ENCODE data around the gene TTLL5.

GRCh38 chr14:75848167-75848913 lies 187.3 kb downstream of the TTLL5 start:
- no peak for TF ChIP-seq CTCF (conservative IDR thresholded peaks at IDR 0.05 in 1 of 2, IDR thresholded peaks at IDR 0.05 in 1 of 2; ENCODE audit: low read depth in 1 of 2, low read length in 2 of 2)
- no peak for TF ChIP-seq EZH2 (IDR thresholded peaks at IDR 0.05; ENCODE audit: low read length, missing control alignments)
